Ramos (cell line): Measurements from ENCODE around the gene SPAG5.

Experiments
- in situ Hi-C: fragments of 300-500 bp; cut with MboI; formaldehyde crosslinking; loops from one replicate; pipeline ENCODE4 v1.14.3; 2022; ENCODE audit warnings: low sequenced_read_pairs; ENCODE audit not compliant: unreplicated experiment

The SPAG5 gene, protein sequence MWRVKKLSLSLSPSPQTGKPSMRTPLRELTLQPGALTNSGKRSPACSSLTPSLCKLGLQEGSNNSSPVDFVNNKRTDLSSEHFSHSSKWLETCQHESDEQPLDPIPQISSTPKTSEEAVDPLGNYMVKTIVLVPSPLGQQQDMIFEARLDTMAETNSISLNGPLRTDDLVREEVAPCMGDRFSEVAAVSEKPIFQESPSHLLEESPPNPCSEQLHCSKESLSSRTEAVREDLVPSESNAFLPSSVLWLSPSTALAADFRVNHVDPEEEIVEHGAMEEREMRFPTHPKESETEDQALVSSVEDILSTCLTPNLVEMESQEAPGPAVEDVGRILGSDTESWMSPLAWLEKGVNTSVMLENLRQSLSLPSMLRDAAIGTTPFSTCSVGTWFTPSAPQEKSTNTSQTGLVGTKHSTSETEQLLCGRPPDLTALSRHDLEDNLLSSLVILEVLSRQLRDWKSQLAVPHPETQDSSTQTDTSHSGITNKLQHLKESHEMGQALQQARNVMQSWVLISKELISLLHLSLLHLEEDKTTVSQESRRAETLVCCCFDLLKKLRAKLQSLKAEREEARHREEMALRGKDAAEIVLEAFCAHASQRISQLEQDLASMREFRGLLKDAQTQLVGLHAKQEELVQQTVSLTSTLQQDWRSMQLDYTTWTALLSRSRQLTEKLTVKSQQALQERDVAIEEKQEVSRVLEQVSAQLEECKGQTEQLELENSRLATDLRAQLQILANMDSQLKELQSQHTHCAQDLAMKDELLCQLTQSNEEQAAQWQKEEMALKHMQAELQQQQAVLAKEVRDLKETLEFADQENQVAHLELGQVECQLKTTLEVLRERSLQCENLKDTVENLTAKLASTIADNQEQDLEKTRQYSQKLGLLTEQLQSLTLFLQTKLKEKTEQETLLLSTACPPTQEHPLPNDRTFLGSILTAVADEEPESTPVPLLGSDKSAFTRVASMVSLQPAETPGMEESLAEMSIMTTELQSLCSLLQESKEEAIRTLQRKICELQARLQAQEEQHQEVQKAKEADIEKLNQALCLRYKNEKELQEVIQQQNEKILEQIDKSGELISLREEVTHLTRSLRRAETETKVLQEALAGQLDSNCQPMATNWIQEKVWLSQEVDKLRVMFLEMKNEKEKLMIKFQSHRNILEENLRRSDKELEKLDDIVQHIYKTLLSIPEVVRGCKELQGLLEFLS

DNA sequence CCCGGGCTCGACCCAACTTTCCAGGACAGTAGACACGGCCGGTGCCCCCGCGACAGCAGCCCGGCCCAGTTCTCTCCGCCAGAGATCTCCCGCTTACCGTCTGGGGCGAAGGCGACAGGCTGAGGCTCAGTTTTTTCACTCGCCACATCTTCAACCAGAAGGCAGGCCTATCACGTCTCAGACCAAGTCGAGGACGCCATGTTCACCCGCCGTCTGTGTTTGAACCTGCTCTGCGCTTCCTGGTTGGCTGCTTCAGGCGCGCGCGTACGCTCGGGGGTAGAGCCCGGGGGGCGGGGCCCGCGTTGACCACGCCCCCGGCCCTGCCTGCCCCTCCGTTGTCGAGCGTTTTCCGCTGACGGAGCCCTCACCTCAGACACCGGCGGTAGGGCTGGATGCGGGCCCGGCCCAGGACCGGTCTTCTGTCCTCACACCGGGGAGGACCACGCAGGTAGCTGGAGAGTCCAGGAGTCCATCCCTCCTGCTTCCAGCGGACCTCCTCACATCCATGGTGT lies at the start of gene SPAG5:
Gene SPAG5, minus strand, starts transcription at position 227 of the 512 bp plus-strand sequence. Its CDS starts 79 bp downstream, at position 148.
- in situ Hi-C loops = no loop called here

- in situ Hi-C loops = no loop called here
Measured at GRCh38 chr17:28646039-28646754, 47.4 kb upstream of the SPAG5 start.

GRCh38 chr17:28645576-28645939 lies 46.7 kb upstream of the SPAG5 start:
- in situ Hi-C loops = no loop called here

GRCh38 chr17:28644787-28645575 lies 46.2 kb upstream of the SPAG5 start, which contains the start of gene BLTP2:
Gene BLTP2, minus strand, starts transcription at chr17:28645158. Its CDS starts 102 bp downstream, at chr17:28645056.
- in situ Hi-C loops = no loop called here

DNA sequence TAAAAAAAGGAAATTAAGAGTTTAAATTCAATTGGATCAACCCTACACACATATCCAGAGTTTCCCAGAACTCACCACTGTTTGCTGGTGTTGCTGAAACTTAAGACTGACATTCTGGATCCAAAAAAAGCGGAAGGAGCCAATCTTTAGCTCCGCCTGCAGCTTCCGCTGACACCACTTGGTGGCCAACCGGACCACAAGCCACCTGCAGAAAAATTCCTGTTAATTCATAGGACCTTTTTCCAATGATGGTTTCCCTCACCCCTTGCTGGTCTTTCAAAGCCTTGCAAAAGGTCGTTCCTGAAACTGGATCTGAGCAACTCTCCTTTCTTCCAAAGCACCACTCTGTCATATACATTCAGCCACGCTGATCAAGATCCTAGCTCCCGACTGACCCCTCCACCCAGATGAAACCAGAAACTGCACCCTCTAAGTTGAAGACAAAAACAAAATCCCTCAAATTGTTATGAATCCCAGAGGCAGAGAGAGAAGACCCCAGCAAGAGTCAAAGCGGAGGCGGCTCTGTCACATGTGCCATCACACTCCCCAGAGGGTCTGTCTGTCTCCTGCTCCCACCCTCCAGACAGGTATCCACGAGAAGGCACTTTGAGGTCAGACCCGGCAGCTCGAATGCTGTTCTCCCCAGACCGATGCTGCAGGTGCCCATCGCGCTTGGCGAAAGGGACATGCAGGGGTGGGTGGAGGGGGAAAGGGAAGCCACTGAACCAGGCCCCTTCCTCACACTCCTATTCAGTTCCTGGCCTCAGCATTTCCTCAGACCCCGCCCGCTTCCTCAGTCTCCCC lies 45.4 kb upstream of the SPAG5 start:
- in situ Hi-C loops = no loop called here

- in situ Hi-C loops = no loop called here
Measured at GRCh38 chr17:28641579-28641978, 42.8 kb upstream of the SPAG5 start.

GRCh38 chr17:28635506-28635905 lies 36.7 kb upstream of the SPAG5 start:
- in situ Hi-C loops = no loop called here

- in situ Hi-C loops = no loop called here
Measured at GRCh38 chr17:28634206-28634865, 35.5 kb upstream of the SPAG5 start.

- in situ Hi-C loops = no loop called here
Measured at GRCh38 chr17:28626818-28627217, 28.0 kb upstream of the SPAG5 start.

DNA sequence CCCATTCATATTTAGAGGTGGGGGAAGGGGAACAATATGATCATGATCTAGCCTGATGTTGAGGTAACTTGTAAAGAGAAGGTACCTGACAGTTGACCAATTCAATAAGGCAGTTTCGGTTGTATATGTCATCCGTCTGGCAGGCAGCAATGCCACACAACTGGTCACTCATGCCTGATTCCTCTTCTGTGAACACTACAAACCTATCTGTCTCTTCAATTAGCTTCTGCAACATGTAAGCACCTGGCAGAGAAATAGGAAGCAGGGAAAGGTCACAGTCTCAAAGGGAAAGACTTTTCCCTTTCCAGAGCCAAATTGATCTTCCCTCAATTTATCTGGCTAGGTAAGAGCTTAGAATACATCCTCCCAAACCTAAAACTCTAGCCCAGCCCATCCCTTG lies 25.3 kb upstream of the SPAG5 start:
- in situ Hi-C loops = no loop called here

GRCh38 chr17:28623696-28624095 lies 24.9 kb upstream of the SPAG5 start:
- in situ Hi-C loops = no loop called here

GRCh38 chr17:28622186-28622585 lies 23.4 kb upstream of the SPAG5 start:
- in situ Hi-C loops = no loop called here

GRCh38 chr17:28620010-28620409 lies 21.2 kb upstream of the SPAG5 start:
- in situ Hi-C loops = no loop called here

GRCh38 chr17:28618464-28618863 lies 19.6 kb upstream of the SPAG5 start:
- in situ Hi-C loops = no loop called here

DNA sequence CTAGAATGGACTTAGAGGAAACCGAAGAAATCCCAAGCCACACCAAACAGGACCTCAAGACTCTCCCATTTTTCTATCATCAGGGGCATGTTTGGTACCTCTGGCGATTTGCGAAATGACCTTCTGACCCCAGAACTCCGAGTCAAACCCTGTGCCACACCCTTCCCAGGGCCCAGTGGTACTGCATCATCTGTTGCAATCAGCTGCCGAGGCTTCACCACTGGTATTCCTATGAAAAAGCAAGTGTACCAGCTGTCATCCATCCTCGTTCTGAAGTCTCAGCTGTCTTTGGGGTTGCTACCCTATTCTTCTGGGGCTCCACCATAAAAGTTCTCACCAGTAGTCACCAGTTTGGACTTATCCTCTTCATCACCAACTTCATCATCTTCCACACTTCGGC lies 17.5 kb upstream of the SPAG5 start:
- in situ Hi-C loops = no loop called here

- in situ Hi-C loops = no loop called here
Measured at GRCh38 chr17:28615260-28615940, 16.6 kb upstream of the SPAG5 start.

DNA sequence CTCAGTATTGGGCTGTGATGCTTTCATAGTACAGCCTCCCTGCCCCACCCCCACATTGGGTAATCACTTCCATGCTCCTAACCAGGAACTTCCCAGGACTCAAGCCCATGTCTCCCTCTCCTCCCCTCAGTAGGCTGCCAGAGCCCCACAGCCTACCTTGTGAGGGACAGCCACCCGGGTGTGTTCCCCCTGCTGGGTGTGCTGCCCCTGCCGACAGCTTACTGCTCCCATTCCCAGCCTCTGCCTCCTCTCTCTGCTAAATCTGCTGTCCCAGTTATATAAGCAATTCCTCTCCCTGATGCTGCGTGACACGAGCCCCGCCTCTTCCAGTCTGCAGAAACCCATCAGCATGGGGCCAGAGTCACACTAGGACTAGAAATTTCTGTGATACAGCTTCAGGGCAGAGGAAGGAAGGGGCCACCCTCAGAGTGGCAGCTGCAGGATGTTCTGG lies 15.1 kb upstream of the SPAG5 start, which contains the start of gene RSKR:
Gene RSKR, minus strand, starts transcription at position 255 of the 451 bp plus-strand sequence. Its CDS starts 24 bp downstream, at position 231.
- in situ Hi-C loops = loop anchor here (5.0 kb wide), 1 partner anchor 117 kb away; no protein-coding TSS in a partner anchor
